Neural progenitor cell (in vitro differentiated cells): ENCODE results near the gene MCF2L2.

ENCODE experiments used
- CTCF ChIP-seq: fragments of 200-600 bp; sonication (generic); IDR thresholded peaks from 2 replicates; pipeline ENCODE4 v1.5.1; 2017; ENCODE audit warnings: antibody characterized with exemption, mild to moderate bottlenecking
- EZH2 ChIP-seq: fragments of 200-600 bp; sonication (generic); IDR thresholded peaks from 2 replicates; pipeline ENCODE4 v1.6.1; 2017; ENCODE audit warnings: antibody characterized with exemption, mild to moderate bottlenecking, moderate library complexity

GRCh38 chr3:183303690-183304089 is 124.7 kb downstream of the MCF2L2 start:
- TF ChIP-seq CTCF = no peak
- no peak for TF ChIP-seq EZH2
